ENCODE results near the gene POLR2L.

Gene POLR2L

DNA sequence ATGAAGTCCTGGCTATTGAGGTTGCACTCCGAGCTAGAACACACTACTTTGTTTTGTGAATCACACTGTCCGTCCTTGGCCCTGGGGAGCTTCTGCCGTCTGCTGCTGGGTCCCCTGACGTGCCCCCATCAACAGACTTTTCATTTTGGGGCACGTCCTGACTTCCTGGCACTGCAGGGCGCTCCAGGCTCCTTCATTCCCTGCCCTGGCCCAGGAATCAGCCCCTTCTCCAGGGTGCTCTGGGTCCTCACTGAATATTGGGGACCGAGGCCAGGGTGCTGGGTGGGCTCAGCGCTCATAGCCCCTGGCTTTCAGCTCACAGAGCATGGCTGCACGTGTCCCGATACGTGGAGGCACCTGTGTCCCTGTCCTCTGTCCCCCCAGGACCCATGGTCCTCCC lies 22.6 kb upstream of the POLR2L start (continued):
- TF ChIP-seq, protein P1, sequence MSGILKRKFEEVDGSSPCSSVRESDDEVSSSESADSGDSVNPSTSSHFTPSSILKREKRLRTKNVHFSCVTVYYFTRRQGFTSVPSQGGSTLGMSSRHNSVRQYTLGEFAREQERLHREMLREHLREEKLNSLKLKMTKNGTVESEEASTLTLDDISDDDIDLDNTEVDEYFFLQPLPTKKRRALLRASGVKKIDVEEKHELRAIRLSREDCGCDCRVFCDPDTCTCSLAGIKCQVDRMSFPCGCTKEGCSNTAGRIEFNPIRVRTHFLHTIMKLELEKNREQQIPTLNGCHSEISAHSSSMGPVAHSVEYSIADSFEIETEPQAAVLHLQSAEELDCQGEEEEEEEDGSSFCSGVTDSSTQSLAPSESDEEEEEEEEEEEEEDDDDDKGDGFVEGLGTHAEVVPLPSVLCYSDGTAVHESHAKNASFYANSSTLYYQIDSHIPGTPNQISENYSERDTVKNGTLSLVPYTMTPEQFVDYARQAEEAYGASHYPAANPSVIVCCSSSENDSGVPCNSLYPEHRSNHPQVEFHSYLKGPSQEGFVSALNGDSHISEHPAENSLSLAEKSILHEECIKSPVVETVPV (CRISPR knock-in tag; IDR thresholded peaks at IDR 0.05) = no peak
- TF ChIP-seq CSDC2 (CRISPR knock-in tag; IDR thresholded peaks at IDR 0.05) (no peak), ZNF565 (CRISPR knock-in tag; conservative IDR thresholded peaks at IDR 0.05; ENCODE audit: low read depth) (no peak)

DNA sequence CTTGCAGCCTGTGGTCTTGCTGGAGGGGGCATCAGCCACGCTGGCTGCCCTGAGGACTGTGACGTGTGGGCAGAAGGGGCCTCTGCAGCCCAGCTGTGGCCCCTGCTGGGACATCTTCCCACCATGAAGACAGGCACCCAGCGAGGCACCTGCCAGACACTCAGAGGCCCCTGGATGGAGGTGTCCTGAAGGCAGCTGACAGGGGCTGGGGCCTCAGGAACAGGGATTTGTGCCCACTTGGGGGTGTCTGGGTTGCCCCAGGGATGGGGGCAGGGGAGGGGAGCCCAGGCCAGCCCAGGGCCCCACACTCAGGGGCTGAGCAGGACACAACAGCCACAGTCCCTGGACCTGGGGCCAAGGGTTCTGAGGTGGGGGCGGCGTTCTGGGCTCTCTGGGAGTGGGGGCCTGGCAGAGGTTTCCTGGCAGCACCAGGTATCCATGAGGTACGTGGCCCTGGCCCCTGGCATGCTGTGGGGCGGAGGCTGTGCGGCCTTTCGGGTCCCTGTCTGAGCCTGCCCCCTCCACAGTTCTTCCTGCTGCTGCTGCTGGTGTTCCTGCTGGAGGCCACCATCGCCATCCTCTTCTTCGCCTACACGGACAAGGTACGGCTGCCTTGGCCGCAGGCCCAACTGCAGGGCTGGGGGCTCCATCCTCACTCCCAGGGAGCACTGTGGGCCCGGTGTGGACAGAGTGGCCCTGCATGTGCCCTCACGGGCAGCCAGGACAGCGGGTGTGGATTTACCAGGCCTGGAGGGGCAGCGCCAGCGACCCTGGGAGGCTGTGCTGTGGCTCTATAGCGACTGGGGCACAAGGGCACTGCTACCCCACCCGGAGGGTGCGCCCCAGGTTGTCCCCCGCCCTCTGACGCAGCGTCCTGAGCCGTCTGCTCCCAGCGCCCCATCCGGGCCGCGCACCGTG lies 21.8 kb upstream of the POLR2L start:
- ATAC-seq = no peak
- TF ChIP-seq PPARA (CRISPR knock-in tag; IDR thresholded peaks at IDR 0.05; ENCODE audit: borderline replicate concordance) (no peak), ZC3H10 (CRISPR knock-in tag; IDR thresholded peaks at IDR 0.05) (no peak)
- TF ChIP-seq, protein P2, sequence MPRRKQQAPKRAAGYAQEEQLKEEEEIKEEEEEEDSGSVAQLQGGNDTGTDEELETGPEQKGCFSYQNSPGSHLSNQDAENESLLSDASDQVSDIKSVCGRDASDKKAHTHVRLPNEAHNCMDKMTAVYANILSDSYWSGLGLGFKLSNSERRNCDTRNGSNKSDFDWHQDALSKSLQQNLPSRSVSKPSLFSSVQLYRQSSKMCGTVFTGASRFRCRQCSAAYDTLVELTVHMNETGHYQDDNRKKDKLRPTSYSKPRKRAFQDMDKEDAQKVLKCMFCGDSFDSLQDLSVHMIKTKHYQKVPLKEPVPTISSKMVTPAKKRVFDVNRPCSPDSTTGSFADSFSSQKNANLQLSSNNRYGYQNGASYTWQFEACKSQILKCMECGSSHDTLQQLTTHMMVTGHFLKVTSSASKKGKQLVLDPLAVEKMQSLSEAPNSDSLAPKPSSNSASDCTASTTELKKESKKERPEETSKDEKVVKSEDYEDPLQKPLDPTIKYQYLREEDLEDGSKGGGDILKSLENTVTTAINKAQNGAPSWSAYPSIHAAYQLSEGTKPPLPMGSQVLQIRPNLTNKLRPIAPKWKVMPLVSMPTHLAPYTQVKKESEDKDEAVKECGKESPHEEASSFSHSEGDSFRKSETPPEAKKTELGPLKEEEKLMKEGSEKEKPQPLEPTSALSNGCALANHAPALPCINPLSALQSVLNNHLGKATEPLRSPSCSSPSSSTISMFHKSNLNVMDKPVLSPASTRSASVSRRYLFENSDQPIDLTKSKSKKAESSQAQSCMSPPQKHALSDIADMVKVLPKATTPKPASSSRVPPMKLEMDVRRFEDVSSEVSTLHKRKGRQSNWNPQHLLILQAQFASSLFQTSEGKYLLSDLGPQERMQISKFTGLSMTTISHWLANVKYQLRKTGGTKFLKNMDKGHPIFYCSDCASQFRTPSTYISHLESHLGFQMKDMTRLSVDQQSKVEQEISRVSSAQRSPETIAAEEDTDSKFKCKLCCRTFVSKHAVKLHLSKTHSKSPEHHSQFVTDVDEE (CRISPR knock-in tag; IDR thresholded peaks at IDR 0.05) = no peak

DNA sequence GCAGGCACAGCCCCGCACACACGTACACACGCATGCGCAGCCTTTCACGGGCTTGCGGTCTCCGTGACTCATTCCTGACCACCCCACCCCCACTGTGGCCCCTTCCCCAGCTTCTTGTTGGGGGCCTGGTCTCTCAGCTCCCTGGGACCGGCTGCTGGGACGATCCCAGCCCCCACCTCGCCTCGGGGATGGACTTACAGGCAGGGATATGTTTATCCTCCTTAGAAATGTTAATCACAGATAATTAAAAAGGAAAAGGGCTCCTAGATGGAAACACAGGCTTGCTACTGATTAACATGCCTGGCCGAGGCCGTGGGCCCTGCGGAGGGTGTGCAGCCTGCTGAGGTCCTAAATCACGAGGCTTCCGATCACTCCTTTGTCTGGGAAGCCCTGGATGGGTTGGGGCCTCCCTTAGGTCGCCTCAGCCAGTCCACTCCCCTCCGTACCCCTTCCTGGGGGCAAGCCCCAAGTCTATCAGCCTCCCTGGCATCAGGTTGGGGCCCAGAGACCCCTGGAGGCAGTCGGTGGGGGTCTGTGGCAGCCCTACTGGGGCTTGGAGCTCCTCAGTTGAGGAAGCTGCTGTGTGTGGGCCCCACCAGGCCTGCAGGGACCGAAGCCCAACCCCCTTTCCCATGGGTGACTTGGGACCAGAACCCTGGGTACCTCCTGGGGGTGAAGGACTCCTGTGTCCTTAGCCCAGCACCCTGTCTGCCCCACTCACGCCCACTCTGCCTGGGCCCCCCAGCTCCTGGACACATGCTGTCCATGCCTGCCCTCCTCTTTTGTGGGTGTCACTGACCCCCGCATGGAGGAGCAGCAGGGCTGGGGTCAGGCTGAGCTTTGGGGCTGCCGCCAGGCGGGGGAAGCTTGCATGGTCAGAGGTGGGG lies 20.9 kb upstream of the POLR2L start:
- TF ChIP-seq, protein P3, sequence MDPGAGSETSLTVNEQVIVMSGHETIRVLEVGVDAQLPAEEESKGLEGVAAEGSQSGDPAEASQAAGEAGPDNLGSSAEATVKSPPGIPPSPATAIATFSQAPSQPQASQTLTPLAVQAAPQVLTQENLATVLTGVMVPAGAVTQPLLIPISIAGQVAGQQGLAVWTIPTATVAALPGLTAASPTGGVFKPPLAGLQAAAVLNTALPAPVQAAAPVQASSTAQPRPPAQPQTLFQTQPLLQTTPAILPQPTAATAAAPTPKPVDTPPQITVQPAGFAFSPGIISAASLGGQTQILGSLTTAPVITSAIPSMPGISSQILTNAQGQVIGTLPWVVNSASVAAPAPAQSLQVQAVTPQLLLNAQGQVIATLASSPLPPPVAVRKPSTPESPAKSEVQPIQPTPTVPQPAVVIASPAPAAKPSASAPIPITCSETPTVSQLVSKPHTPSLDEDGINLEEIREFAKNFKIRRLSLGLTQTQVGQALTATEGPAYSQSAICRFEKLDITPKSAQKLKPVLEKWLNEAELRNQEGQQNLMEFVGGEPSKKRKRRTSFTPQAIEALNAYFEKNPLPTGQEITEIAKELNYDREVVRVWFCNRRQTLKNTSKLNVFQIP (CRISPR knock-in tag; IDR thresholded peaks at IDR 0.05; ENCODE audit: borderline replicate concordance, low read depth) = no peak
- TF ChIP-seq, protein P2 (CRISPR knock-in tag; IDR thresholded peaks at IDR 0.05) = no peak
- TF ChIP-seq GLIS3 (CRISPR knock-in tag; IDR thresholded peaks at IDR 0.05) (no peak), ZC3H10 (CRISPR knock-in tag; IDR thresholded peaks at IDR 0.05) (no peak), TOX (CRISPR knock-in tag; IDR thresholded peaks at IDR 0.05; ENCODE audit: borderline replicate concordance) (no peak), SNAI2 (CRISPR knock-in tag; IDR thresholded peaks at IDR 0.05) (no peak)

DNA sequence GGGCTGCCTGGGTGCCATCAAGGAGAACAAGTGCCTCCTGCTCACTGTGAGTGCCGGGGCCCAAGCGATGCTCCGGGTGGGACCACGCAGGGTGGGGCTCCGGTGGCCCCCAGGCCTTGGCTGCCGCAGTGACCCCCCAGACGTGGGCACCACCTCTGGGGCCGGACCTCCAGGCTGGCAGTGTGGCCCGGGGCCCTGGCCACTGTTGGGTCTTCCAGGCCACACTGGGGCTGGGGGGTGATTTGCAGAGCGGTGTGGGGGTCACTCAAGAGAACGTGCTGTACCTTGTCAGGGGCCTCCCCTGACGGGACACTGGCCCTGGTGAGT lies 20.3 kb upstream of the POLR2L start:
- ATAC-seq = no peak
- TF ChIP-seq, protein P4, sequence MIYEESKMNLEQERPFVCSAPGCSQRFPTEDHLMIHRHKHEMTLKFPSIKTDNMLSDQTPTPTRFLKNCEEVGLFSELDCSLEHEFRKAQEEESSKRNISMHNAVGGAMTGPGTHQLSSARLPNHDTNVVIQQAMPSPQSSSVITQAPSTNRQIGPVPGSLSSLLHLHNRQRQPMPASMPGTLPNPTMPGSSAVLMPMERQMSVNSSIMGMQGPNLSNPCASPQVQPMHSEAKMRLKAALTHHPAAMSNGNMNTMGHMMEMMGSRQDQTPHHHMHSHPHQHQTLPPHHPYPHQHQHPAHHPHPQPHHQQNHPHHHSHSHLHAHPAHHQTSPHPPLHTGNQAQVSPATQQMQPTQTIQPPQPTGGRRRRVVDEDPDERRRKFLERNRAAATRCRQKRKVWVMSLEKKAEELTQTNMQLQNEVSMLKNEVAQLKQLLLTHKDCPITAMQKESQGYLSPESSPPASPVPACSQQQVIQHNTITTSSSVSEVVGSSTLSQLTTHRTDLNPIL (CRISPR knock-in tag; IDR thresholded peaks at IDR 0.05; ENCODE audit: low read depth) = no peak
- TF ChIP-seq, protein P1 (CRISPR knock-in tag; IDR thresholded peaks at IDR 0.05) = no peak
- TF ChIP-seq ZNF70 (CRISPR knock-in tag; IDR thresholded peaks at IDR 0.05) (no peak), ZC3H10 (CRISPR knock-in tag; IDR thresholded peaks at IDR 0.05) (no peak), ZNF565 (CRISPR knock-in tag; conservative IDR thresholded peaks at IDR 0.05; ENCODE audit: low read depth) (no peak), OSR1 (CRISPR knock-in tag; IDR thresholded peaks at IDR 0.05) (no peak), ISL1 (CRISPR knock-in tag; IDR thresholded peaks at IDR 0.05) (no peak), ZFP3 (CRISPR knock-in tag; IDR thresholded peaks at IDR 0.05) (no peak), RARB (CRISPR knock-in tag; IDR thresholded peaks at IDR 0.05) (no peak), BACH2 (CRISPR knock-in tag; IDR thresholded peaks at IDR 0.05; ENCODE audit: borderline replicate concordance) (no peak), GLIS3 (CRISPR knock-in tag; IDR thresholded peaks at IDR 0.05) (no peak), ESRRG (CRISPR knock-in tag; IDR thresholded peaks at IDR 0.05) (no peak)
- TF ChIP-seq, protein P2 (CRISPR knock-in tag; IDR thresholded peaks at IDR 0.05) = no peak

More for the DNA sequence above, 20.9 kb upstream of the POLR2L start:
- no peak for ATAC-seq

All from SK-N-SH treated with all-trans-retinoic acid at 6 μM for 48 hours (cell line).